ENCODE data around the gene CTBP2. TPM values are rescaled to one million over a fixed set of nuclear protein-coding genes. Genes with fewer than 3 reads are reported as not detected.

The CTBP2 gene
- total and polyA plus RNA-seq, 8 donors, result 21.4 to 60.8 (median 31.1) TPM

- no peaks in the 10 kb centered on the region for H3K9me3 ChIP-seq
- 92 to 94% methylated on average over 36 of the region's 36 CpGs for WGBS, 2 donors
- no peaks in the 10 kb centered on the region for H3K27me3 ChIP-seq
- no peak overlapping the region for H3K27ac ChIP-seq
- no peak for TF ChIP-seq CTCF (IDR thresholded peaks at IDR 0.05)
- H3K4me1 ChIP-seq, result peaks cover under 1 to 25% (median 16%) of the 10 kb centered on the region in 3 donors
- peaks cover 0 to 10% (median 4%) of the 10 kb centered on the region in 3 donors for H3K36me3 ChIP-seq
- H3K4me3 ChIP-seq, result no peak overlapping the region
- FAIRE-seq, result no peak
- intact Hi-C loops (cut with DNase I), result no loop called here
- DNase-seq, result peak in 4 of 6 donors; percentile 1 to 47 (median 37)
- ATAC-seq, result no peak
Measured at GRCh38 chr10:125005312-125006187, 154.8 kb downstream of the CTBP2 start.

- no peak overlapping the region for H3K27ac ChIP-seq
- ATAC-seq (no peak), FAIRE-seq (no peak), DNase-seq (peak in 3 of 6 donors; percentile 1 to 44 (median 38))
- TF ChIP-seq CTCF (IDR thresholded peaks at IDR 0.05), result no peak
- 86 to 87% methylated on average over 19 of the region's 19 CpGs for whole genome bisulfite sequencing, 2 donors
- peaks cover 9 to 33% (median 22%) of the 10 kb centered on the region in 3 donors for H3K4me1 ChIP-seq
- no peaks in the 10 kb centered on the region for H3K9me3 ChIP-seq
- intact Hi-C loops (cut with DNase I), result no loop called here
- no peak overlapping the region for H3K4me3 ChIP-seq
- peaks cover 0 to 10% (median 4%) of the 10 kb centered on the region in 3 donors for H3K36me3 ChIP-seq
- H3K27me3 ChIP-seq, result no peaks in the 10 kb centered on the region
Measured at GRCh38 chr10:125004571-125005311, 155.6 kb downstream of the CTBP2 start.

GRCh38 chr10:125003901-125004467, 156.4 kb downstream of the CTBP2 start:
- Histone ChIP-seq H3K27ac (no peak overlapping the region), H3K9me3 (no peaks in the 10 kb centered on the region), H3K36me3 (peaks cover 0 to 10% (median 4%) of the 10 kb centered on the region in 3 donors), H3K27me3 (no peaks in the 10 kb centered on the region), H3K4me3 (no peak overlapping the region), H3K4me1 (peaks cover 11 to 28% (median 27%) of the 10 kb centered on the region in 3 donors)
- no peak for FAIRE-seq
- no peak for ATAC-seq
- intact Hi-C loops (cut with DNase I), result no loop called here
- no peak for TF ChIP-seq CTCF (IDR thresholded peaks at IDR 0.05)
- WGBS, 2 donors, result 93 to 97% methylated on average over 14 of the region's 14 CpGs
- DNase-seq, result peak in 5 of 6 donors; percentile 1 to 46 (median 11)

- no peak for ATAC-seq
- no peak for FAIRE-seq
- TF ChIP-seq CTCF (IDR thresholded peaks at IDR 0.05), result no peak
- Histone ChIP-seq H3K4me1 (peaks cover 11 to 28% (median 21%) of the 10 kb centered on the region in 3 donors), H3K36me3 (peaks cover 0 to 13% (median 4%) of the 10 kb centered on the region in 3 donors), H3K4me3 (no peak overlapping the region), H3K27me3 (no peaks in the 10 kb centered on the region), H3K27ac (no peak overlapping the region), H3K9me3 (no peaks in the 10 kb centered on the region)
- intact Hi-C loops (cut with DNase I), result no loop called here
- peak; percentile 6 to 68 (median 22) for DNase-seq
- 90% methylated on average over 33 to 34 of the region's 34 CpGs for WGBS, 2 donors
Measured at GRCh38 chr10:125003146-125003900, 157.0 kb downstream of the CTBP2 start.
